GM12878 (cell line): ENCODE data around the gene SUMF1. TPM values are rescaled to one million over a fixed set of nuclear protein-coding genes. Genes with fewer than 3 reads are reported as not detected.

Experiments used
- E2F8 ChIP-seq: fragments of 450-650 bp; IDR thresholded peaks from 2 replicates; pipeline ENCODE4 v1.6.1; 2018; ENCODE audit warnings: mild to moderate bottlenecking, low read depth, moderate library complexity; ENCODE audit not compliant: partially characterized antibody
- HDAC6 ChIP-seq: fragments of 200-600 bp; sonication (generic); IDR thresholded peaks from one replicate; pipeline ENCODE4 v1.8.0; 2017; ENCODE audit warnings: antibody characterized with exemption; ENCODE audit not compliant: unreplicated experiment
- MTA3 ChIP-seq: IDR thresholded peaks from 2 replicates; pipeline ENCODE4 v1.6.1; 2012; ENCODE audit warnings: low read length, inconsistent platforms, borderline replicate concordance
- NBN ChIP-seq: fragments of 450-650 bp; IDR thresholded peaks from 2 replicates; pipeline ENCODE4 v1.6.1; 2016
- NFYB ChIP-seq: IDR thresholded peaks from 2 replicates; pipeline ENCODE4 v1.6.1; 2011; ENCODE audit warnings: low read depth, mild to moderate bottlenecking, low read length, improper control_type of control experiment, moderate library complexity; ENCODE audit not compliant: insufficient read depth
- RELA ChIP-seq: fragments of 450-650 bp; IDR thresholded peaks from 2 replicates; pipeline ENCODE4 v1.8.0; 2014; ENCODE audit warnings: borderline replicate concordance; ENCODE audit not compliant: partially characterized antibody
- TCF7 ChIP-seq: IDR thresholded peaks from 2 replicates; pipeline ENCODE4 v1.6.1; 2014; ENCODE audit warnings: antibody characterized with exemption, borderline replicate concordance
- polyA plus RNA-seq, 11 experiments: library from polyadenylated mRNA; depleted of rRNA in 4 of 11; unstranded in 6 of 11; stranded (reverse) in 5 of 11; fragments of >200 nt; fragmentation: Nextera tagmentation in 4 of 11; fragmentation: Illumina TruSeq in 1 of 11; extraction: Ambion mirVana in 4 of 11; extraction: Trizol in 1 of 11; gene quantifications; 1 replicate in 1 of 11; 2 replicates in 10 of 11; pipeline versions ENCODE4 v1.2.1 to v1.2.3, GENCODE V29; 2011 to 2016; ENCODE audit warnings: inconsistent platforms in 2 of 11, missing spikeins in 2 of 11, low read depth in 1 of 11
- total RNA-seq, 4 experiments: library from RNA; depleted of rRNA in 3 of 4; stranded (reverse); fragments of >200 nt in 3 of 4; fragmentation: Illumina TruSeq in 1 of 4; extraction: Trizol in 1 of 4; gene quantifications; 2 replicates each; pipeline versions ENCODE4 v1.2.1 to v1.2.3, GENCODE V29; 2013 to 2021
- TF ChIP-seq, protein P1 (sequence below): fragments of 450-650 bp; IDR thresholded peaks from 2 replicates; pipeline ENCODE4 v1.6.1; 2017; ENCODE audit warnings: mild to moderate bottlenecking, moderate library complexity
- TF ChIP-seq, protein P2 (sequence below): IDR thresholded peaks from 2 replicates; pipeline ENCODE4 v1.6.1; 2012; ENCODE audit warnings: mild to moderate bottlenecking, low read depth, low read length
- TF ChIP-seq, protein P3 (sequence below): IDR thresholded peaks from 2 replicates; pipeline ENCODE4 v1.6.1; 2012; ENCODE audit warnings: low read depth, low read length, improper control_type of control experiment
- TF ChIP-seq, protein P4 (sequence below): fragments of 450-650 bp; IDR thresholded peaks from 2 replicates; pipeline ENCODE4 v1.6.1; 2018; ENCODE audit warnings: borderline replicate concordance, mild to moderate bottlenecking; ENCODE audit not compliant: partially characterized antibody
- TF ChIP-seq, protein P5 (sequence below): IDR thresholded peaks from 2 replicates; pipeline ENCODE4 v1.6.1; 2011; ENCODE audit warnings: low read depth, low read length, improper control_type of control experiment, borderline replicate concordance

The SUMF1 gene
- total and polyA plus RNA-seq, 10 of the 15 experiments (the other 5 are each of a cell fraction or from before 2014, with no cell fraction given), result 3.2 to 14.3 (median 8.5) TPM

DNA sequence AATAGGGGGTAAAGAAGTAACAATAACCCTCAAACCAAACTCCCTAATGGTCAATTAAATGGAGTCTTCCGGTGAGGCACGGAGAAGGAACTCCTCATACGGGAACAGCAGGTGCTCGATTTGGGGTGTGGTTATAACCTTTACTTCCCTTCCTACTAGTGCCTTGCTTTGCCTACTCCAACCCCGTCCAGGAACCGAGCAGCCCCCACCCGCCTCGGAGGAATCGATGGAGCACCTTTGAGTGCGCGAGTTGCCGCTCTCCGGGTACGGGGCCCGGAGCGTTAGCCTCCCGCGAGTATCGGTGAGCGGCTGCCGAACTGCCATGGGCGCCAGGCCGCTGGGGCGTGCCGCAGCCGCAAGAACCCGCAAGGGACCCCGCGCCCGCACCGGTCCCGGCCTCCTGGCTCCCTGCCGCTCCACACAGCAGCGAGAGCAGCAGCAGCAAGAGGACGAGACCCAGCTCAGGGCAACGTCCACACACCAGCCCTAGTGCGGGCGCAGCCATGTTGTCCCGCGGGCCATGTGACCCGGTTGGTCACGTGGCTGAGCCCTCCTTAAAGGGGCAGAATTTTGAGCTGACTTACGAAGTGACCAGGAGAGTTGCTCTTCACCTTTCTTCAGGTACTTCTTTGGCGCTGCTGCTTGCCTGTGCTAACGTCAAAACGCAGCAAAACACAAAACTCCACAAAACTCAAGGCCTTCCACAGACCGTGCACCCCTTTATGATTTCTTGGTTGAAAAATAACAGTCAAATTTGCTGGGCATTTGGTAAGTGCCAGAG lies at the start of gene SUMF1 (continued):
- peak; percentile 26; the same call in 1 of the 2 replicates for TF ChIP-seq MTA3
- TF ChIP-seq, protein P1, sequence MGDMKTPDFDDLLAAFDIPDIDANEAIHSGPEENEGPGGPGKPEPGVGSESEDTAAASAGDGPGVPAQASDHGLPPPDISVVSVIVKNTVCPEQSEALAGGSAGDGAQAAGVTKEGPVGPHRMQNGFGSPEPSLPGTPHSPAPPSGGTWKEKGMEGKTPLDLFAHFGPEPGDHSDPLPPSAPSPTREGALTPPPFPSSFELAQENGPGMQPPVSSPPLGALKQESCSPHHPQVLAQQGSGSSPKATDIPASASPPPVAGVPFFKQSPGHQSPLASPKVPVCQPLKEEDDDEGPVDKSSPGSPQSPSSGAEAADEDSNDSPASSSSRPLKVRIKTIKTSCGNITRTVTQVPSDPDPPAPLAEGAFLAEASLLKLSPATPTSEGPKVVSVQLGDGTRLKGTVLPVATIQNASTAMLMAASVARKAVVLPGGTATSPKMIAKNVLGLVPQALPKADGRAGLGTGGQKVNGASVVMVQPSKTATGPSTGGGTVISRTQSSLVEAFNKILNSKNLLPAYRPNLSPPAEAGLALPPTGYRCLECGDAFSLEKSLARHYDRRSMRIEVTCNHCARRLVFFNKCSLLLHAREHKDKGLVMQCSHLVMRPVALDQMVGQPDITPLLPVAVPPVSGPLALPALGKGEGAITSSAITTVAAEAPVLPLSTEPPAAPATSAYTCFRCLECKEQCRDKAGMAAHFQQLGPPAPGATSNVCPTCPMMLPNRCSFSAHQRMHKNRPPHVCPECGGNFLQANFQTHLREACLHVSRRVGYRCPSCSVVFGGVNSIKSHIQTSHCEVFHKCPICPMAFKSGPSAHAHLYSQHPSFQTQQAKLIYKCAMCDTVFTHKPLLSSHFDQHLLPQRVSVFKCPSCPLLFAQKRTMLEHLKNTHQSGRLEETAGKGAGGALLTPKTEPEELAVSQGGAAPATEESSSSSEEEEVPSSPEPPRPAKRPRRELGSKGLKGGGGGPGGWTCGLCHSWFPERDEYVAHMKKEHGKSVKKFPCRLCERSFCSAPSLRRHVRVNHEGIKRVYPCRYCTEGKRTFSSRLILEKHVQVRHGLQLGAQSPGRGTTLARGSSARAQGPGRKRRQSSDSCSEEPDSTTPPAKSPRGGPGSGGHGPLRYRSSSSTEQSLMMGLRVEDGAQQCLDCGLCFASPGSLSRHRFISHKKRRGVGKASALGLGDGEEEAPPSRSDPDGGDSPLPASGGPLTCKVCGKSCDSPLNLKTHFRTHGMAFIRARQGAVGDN, result 0 out of 2 replicates have a peak, but pooled peaks have one; percentile 54
- peak; percentile 60; the same call in 1 of the 2 replicates for TF ChIP-seq NBN
- peak; percentile 81 for TF ChIP-seq RELA
- peak; percentile 64 for TF ChIP-seq HDAC6
- no peak for TF ChIP-seq E2F8
- TF ChIP-seq TCF7, result no peak
- TF ChIP-seq, protein P2, sequence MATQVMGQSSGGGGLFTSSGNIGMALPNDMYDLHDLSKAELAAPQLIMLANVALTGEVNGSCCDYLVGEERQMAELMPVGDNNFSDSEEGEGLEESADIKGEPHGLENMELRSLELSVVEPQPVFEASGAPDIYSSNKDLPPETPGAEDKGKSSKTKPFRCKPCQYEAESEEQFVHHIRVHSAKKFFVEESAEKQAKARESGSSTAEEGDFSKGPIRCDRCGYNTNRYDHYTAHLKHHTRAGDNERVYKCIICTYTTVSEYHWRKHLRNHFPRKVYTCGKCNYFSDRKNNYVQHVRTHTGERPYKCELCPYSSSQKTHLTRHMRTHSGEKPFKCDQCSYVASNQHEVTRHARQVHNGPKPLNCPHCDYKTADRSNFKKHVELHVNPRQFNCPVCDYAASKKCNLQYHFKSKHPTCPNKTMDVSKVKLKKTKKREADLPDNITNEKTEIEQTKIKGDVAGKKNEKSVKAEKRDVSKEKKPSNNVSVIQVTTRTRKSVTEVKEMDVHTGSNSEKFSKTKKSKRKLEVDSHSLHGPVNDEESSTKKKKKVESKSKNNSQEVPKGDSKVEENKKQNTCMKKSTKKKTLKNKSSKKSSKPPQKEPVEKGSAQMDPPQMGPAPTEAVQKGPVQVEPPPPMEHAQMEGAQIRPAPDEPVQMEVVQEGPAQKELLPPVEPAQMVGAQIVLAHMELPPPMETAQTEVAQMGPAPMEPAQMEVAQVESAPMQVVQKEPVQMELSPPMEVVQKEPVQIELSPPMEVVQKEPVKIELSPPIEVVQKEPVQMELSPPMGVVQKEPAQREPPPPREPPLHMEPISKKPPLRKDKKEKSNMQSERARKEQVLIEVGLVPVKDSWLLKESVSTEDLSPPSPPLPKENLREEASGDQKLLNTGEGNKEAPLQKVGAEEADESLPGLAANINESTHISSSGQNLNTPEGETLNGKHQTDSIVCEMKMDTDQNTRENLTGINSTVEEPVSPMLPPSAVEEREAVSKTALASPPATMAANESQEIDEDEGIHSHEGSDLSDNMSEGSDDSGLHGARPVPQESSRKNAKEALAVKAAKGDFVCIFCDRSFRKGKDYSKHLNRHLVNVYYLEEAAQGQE, result 0 out of 2 replicates have a peak, but pooled peaks have one; percentile 43
- TF ChIP-seq, protein P3, sequence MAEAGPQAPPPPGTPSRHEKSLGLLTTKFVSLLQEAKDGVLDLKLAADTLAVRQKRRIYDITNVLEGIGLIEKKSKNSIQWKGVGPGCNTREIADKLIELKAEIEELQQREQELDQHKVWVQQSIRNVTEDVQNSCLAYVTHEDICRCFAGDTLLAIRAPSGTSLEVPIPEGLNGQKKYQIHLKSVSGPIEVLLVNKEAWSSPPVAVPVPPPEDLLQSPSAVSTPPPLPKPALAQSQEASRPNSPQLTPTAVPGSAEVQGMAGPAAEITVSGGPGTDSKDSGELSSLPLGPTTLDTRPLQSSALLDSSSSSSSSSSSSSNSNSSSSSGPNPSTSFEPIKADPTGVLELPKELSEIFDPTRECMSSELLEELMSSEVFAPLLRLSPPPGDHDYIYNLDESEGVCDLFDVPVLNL, result no peak
- no peak for TF ChIP-seq NFYB
- TF ChIP-seq, protein P4, sequence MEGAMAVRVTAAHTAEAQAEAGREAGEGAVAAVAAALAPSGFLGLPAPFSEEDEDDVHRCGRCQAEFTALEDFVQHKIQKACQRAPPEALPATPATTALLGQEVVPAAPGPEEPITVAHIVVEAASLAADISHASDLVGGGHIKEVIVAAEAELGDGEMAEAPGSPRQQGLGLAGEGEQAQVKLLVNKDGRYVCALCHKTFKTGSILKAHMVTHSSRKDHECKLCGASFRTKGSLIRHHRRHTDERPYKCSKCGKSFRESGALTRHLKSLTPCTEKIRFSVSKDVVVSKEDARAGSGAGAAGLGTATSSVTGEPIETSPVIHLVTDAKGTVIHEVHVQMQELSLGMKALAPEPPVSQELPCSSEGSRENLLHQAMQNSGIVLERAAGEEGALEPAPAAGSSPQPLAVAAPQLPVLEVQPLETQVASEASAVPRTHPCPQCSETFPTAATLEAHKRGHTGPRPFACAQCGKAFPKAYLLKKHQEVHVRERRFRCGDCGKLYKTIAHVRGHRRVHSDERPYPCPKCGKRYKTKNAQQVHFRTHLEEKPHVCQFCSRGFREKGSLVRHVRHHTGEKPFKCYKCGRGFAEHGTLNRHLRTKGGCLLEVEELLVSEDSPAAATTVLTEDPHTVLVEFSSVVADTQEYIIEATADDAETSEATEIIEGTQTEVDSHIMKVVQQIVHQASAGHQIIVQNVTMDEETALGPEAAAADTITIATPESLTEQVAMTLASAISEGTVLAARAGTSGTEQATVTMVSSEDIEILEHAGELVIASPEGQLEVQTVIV, result peak; percentile 39
- TF ChIP-seq, protein P5, sequence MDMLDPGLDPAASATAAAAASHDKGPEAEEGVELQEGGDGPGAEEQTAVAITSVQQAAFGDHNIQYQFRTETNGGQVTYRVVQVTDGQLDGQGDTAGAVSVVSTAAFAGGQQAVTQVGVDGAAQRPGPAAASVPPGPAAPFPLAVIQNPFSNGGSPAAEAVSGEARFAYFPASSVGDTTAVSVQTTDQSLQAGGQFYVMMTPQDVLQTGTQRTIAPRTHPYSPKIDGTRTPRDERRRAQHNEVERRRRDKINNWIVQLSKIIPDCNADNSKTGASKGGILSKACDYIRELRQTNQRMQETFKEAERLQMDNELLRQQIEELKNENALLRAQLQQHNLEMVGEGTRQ, result peak; percentile 99
